NCI-H128 (cell line): ENCODE data around the gene CBR4.

Source experiments
- DNase-seq: peaks from one replicate; lab custom pipeline; 2025; ENCODE audit not compliant: unreplicated experiment; lab: John Stamatoyannopoulos, UW

Gene CBR4

DNA sequence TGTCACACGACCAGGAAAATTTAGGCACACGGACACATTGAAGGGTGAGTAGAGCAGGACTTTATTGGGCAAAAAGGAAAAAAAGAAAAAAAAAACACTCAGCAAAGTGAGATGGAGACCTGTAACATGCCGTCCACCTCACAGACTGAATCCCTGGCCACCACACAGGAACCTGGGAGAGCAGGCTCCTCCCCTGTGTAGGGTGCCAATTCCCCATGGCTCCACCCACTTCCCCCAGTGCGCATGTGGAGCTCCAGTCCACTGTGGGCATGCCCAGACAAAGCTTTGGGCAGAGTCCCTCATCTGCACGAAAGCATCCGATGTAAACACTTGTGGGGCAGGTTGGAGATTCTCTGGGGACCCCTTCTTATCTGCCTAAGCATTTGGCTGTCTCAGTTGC, 23.6 kb upstream of the CBR4 start:
- peak; percentile 2 for DNase-seq

- DNase-seq, result no peak
Measured at GRCh38 chr4:169032883-169033645, 23.0 kb upstream of the CBR4 start.

DNA sequence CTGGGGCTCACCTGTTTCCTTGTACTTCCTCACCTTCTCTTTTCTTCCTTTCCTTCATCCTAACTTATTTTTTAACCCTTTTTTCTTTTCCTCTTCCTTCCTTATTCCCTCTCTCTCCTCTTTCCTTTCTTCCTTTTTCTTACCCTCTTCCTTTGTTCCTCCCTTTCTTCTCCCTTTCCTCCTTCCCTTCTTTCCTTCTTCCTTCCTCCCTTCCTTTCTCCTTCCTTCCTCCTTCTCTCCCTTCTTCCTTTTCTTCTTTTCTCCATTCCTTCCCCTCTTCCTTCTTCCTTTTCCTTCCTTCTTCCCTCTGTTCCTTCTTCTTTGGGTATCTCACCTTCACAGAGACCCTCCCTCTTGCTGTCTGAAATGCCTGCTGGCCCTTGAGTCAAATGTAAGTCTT, 22.1 kb upstream of the CBR4 start:
- DNase-seq, result no peak

DNA sequence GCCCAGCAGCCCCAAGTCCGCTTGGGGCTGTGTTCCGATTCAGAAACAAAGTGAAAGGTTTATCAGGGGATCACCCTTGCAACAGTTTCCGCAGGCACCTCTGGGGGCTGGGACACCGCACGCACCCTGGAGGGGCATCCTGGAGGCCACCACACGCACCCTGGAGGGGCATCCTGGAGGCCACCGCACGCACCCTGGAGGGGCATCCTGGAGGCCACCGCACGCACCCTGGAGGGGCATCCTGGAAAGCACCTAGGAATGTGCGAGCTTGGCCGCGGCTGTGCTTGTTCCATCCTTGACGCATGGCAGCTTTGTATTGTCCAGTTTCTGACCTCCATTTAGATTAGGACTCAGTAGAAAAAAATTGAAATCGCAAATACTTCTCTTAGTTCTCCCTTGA, 21.3 kb upstream of the CBR4 start:
- DNase-seq, result no peak

GRCh38 chr4:169030562-169030982, 20.5 kb upstream of the CBR4 start:
- no peak for DNase-seq

DNA sequence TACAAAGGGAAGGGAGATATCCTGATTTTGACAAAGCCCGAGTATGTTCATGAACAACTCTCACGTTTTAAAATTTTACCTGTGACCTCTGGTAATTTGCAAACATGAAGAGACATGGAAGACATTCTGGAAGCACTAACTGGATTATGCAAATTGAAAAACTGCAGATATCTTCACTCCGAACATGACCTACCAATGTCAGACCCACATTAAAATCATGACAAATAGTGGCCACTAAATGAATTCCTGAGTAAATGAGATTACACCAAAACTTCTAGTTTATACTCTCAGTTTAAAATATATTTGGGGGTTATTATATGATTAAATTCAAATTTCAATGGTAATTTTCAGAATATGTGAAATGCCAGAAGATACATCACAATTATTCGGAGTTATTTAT, 19.9 kb upstream of the CBR4 start:
- DNase-seq, result no peak

- DNase-seq, result no peak
Measured at GRCh38 chr4:169027663-169028062, 17.6 kb upstream of the CBR4 start.

- no peak for DNase-seq
Measured at GRCh38 chr4:169025184-169025583, 15.1 kb upstream of the CBR4 start.

- no peak for DNase-seq
Measured at GRCh38 chr4:169024762-169025161, 14.7 kb upstream of the CBR4 start.

DNA sequence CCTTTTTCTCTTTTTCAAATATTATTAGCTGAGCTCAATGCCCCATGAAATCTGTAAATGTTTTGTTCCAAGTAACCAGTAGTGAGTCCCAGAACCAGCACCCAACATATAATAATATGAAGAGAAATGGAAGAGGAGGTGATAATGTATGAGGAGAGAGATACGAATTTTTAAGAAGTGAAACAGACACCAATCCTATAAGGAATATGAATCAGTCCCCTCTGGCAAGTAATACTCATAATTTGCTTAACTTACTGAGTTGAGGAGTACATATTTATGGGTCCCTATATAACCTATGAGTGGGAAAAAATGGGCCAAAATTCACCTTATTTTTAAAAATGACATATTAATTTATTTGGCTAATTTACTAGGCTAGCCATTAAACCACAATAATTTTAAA, 8.4 kb upstream of the CBR4 start:
- no peak for DNase-seq

DNA sequence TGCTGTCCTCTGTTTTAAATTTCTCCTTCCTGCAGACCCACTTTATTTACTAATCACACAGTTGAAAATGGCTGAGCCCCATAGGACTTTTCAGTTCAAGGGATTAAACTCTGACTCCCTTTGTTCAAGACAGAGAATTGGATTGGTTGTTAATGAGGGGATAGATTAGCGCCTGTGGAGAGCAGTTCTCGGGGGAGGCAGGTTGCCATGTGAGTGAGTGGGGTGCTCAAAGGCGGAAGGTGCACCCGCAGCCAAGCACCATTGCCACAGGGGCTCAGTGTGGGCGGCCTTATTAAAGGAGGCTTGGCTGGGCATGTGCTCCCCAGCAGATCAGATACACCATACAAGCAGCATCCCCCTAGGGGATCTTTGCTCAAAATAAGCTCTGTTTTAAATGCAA, 7.9 kb upstream of the CBR4 start:
- no peak for DNase-seq

- DNase-seq, result no peak
Measured at GRCh38 chr4:169015186-169015623, 5.2 kb upstream of the CBR4 start.

DNA sequence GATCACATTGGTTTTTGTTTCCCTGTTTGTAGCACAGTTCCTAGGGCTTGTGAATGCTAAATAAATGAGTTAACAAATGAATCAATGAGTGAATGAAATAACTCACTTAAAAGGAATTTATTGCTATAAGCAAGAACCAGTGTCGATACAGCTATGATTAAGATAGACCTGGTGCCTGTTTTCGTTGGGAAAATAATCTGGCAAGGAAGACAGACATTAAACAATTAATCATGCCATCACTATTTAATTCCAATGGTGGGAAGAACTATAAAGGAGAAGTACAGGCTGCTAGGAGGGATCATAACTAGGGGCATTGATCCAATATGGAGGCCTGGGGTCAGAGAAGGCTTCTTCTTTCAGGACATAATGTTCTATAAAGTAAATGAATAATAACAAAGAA, 4.5 kb upstream of the CBR4 start:
- no peak for DNase-seq

DNA sequence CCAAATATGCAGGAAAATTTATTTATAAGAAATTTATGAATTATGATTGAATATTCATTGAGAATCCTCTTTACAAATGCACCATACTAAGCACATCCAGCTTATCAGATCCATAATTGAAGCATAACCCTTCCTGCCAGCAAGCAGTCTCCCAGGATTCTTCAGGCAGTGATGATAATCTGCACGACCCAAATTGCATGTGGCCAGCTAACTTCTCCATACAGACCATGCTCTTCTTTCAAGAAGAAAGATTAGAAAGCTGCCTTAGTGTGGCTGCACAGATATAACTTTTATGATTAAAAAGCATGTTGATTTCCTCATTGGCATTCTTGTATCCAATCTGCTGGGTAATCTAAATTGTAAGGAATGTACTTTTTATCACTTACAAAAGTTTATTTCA, 3.3 kb upstream of the CBR4 start:
- no peak for DNase-seq

DNA sequence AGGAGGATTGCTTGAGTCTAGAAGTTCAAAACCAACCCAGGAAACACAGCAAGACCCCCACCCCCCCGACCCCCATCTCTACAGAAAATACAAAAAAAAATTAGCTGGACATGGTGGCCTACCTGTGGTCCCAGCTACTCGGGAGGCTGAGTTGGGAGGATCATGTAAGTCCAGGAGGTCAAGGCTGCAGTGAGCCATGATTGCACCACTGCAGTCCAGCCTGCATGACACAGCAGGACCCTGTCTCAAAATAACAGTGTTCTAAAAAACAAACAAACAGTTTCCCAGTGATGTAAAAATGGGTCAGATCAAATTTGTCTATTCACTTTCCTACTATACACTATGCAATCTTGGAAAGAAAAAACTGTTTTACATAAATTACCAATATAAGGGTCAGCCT, 2.0 kb upstream of the CBR4 start:
- no peak for DNase-seq

GRCh38 chr4:169009286-169010124, 550 bp downstream of the CBR4 start:
- DNase-seq, result peak; percentile 53

DNA sequence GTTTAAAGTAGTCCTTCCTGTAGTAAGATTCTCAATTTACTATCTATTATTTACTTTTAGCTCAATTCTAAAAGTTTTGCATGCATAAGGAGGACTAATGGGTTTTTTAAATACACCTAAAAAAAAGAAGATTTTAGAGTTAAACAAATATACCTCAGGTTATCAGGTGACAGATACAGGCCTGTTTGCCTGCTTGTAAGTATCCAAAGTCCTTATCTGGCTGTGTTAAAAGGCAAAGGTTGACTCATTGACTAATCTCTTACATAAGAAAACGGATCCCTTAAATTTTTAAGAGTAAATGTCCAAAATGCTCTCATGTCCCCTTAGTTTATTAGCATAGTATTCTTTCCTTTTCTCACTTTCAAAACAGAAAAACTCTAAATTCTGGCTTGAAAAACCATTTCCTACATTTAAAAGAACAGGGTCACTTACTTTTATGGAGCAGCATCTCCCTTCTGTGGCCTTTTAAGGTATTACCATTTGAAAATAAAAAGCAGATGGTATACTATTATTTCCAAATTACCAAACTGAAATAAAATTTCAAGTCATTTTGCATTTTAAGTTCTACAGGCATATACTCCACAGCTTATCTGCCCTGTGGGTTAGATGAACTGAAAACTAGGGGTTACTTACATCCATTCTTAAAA, 4.5 kb downstream of the CBR4 start:
- DNase-seq, result no peak

DNA sequence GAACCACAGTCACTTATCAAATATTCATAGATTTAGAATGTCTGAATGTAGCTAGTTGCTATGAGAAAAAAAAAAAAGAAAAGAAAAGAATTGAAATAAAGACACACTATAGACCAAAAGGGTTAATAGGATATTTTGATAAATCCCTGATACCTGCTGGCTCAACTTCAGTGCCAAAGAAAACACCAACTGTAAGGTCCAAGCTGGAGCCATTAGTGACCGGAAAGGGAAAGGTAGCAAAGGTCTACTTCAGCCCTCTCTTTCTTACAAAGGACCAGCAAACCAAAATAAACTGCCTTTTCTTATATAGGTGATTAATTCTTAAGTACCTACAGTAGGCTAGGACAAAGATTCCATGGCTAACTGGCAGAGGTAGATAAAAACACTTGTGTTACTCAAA, 9.7 kb downstream of the CBR4 start:
- DNase-seq, result no peak

DNA sequence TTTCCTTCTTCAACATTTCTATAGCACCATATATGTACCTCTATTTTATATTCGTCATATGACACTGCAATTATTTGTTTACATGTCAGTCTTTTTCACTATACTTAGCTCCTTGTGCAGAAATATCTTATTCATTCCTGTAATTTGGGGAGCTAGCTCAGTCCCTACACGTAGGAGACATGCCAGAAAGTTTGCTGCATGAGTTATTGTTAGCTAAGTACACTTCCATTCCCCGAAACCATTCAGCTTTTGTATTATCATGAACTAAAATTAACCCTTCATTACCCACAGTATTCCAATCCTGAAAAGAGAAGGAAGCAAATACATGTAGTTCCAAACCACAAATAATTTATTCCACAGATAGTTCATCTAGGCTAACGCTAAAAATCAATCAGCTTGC, 10.2 kb downstream of the CBR4 start:
- no peak for DNase-seq

- DNase-seq, result no peak
Measured at GRCh38 chr4:168998596-168998995, 11.5 kb downstream of the CBR4 start.

DNA sequence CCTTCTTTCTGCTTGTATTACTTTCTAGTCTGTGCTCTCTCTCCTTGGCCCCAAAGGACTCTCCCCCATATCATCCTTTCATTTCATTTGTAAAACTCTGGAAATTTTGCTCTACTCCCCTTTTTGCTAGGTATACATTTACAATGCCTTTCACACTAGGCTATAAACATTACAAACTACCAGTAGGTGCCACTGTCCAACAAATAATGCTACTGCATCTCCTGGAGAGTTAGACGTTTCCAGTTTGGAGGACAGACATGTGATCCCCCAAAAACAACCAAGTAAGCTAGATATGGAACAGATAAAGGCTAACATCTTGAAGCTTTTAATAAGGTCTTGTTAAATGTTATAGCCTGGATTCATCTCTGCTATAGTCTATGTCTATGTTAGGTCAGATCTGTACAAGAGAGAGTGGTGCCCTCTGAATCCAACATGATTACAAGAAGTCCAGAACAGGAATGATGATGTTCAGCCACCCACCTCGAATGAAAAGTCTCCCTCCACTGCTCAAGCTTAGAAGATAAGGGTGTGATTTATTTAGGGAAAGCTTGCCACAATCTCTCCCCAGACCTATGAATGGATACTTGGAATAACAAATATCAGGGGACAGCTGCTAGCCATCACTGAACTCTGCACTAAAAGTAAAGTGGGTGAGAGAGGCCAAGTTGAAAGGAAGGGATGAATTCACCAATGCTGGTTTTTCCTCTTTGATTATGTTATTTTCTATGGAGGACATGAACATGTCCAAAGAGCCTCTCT, 14.3 kb downstream of the CBR4 start:
- no peak for DNase-seq
